Measurements from ENCODE around the gene POLG. TPM values are rescaled to one million over a fixed set of nuclear protein-coding genes. Genes with fewer than 3 reads are reported as not detected.

The POLG gene
- total and polyA plus RNA-seq, 2 of the 13 experiments (the other 11 are each of a cell fraction or from before 2014, with no cell fraction given): 26.6 to 35.5 TPM

DNA sequence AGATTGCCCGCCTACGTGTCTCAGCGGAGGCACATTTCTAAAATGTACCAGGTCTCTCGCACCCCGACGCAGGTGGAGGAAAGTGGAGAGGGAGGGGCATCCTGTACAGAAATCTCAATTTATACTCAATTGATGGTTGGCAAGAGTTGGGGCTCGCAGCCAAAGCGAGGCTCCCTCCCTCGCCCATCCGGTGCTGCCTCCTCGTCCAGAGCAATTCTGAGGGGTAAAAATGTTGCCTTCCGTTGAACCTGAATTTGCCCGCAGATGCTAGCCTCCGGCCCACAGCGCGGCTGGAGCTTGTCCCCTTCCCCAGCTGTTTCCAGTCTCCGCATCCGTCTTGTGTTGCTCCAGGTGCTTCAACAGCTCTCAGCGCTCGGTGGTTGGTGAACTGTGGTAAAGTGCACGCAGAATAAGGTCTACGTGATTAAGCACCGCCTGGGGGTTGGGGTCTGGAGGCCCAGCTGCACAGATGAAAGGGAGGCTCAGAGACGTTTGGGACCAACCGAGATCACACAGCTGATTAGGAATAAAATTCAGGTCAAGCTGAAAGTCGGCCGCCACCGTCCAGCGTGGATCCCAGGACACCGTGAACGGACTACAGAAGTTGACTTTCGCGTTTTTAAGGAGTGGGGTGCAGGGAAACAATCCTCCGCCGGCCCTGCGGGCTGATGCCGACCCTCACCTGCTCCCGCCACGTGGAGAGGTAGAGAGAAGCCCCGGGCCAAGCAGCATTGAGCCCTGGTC is 846 bp upstream of the POLG start (continued):
- TF ChIP-seq SKIL (CRISPR knock-in tag; IDR thresholded peaks at IDR 0.05; ENCODE audit: borderline replicate concordance): peak; percentile 56; the same call in 1 of the 2 replicates
- no peak for TF ChIP-seq TCF7 (IDR thresholded peaks at IDR 0.05; ENCODE audit: low read depth)
- peak; percentile 11; the same call in 1 of the 2 replicates for TF ChIP-seq KLF6 (CRISPR knock-in tag; IDR thresholded peaks at IDR 0.05)
- TF ChIP-seq GFI1 (CRISPR knock-in tag; IDR thresholded peaks at IDR 0.05; ENCODE audit: borderline replicate concordance): 0 out of 2 replicates have a peak, but pooled peaks have one; percentile 1
- TF ChIP-seq, protein P1, sequence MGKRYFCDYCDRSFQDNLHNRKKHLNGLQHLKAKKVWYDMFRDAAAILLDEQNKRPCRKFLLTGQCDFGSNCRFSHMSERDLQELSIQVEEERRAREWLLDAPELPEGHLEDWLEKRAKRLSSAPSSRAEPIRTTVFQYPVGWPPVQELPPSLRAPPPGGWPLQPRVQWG (CRISPR knock-in tag; IDR thresholded peaks at IDR 0.05; ENCODE audit: borderline replicate concordance, low read depth): no peak
- TF ChIP-seq ZC3H13 (CRISPR knock-in tag; IDR thresholded peaks at IDR 0.05): peak; percentile 4; the same call in 1 of the 2 replicates
- peak; percentile 46; the same call in 1 of the 2 replicates for TF ChIP-seq ZIK1 (CRISPR knock-in tag; IDR thresholded peaks at IDR 0.05; ENCODE audit: borderline replicate concordance, low read depth)
- TF ChIP-seq, protein P2, sequence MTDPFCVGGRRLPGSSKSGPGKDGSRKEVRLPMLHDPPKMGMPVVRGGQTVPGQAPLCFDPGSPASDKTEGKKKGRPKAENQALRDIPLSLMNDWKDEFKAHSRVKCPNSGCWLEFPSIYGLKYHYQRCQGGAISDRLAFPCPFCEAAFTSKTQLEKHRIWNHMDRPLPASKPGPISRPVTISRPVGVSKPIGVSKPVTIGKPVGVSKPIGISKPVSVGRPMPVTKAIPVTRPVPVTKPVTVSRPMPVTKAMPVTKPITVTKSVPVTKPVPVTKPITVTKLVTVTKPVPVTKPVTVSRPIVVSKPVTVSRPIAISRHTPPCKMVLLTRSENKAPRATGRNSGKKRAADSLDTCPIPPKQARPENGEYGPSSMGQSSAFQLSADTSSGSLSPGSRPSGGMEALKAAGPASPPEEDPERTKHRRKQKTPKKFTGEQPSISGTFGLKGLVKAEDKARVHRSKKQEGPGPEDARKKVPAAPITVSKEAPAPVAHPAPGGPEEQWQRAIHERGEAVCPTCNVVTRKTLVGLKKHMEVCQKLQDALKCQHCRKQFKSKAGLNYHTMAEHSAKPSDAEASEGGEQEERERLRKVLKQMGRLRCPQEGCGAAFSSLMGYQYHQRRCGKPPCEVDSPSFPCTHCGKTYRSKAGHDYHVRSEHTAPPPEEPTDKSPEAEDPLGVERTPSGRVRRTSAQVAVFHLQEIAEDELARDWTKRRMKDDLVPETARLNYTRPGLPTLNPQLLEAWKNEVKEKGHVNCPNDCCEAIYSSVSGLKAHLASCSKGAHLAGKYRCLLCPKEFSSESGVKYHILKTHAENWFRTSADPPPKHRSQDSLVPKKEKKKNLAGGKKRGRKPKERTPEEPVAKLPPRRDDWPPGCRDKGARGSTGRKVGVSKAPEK (CRISPR knock-in tag; IDR thresholded peaks at IDR 0.05; ENCODE audit: borderline replicate concordance): 0 out of 2 replicates have a peak, but pooled peaks have one; percentile 22
- 0 out of 2 replicates have a peak, but pooled peaks have one; percentile 16 for TF ChIP-seq ZNF101 (CRISPR knock-in tag; IDR thresholded peaks at IDR 0.05; ENCODE audit: borderline replicate concordance, low read depth)
- TF ChIP-seq ZNF782 (CRISPR knock-in tag; IDR thresholded peaks at IDR 0.05; ENCODE audit: borderline replicate concordance): 0 out of 2 replicates have a peak, but pooled peaks have one; percentile 34
- TF ChIP-seq ZNF282 (IDR thresholded peaks at IDR 0.05; ENCODE audit: partially characterized antibody): no peak
- TF ChIP-seq, protein P3, sequence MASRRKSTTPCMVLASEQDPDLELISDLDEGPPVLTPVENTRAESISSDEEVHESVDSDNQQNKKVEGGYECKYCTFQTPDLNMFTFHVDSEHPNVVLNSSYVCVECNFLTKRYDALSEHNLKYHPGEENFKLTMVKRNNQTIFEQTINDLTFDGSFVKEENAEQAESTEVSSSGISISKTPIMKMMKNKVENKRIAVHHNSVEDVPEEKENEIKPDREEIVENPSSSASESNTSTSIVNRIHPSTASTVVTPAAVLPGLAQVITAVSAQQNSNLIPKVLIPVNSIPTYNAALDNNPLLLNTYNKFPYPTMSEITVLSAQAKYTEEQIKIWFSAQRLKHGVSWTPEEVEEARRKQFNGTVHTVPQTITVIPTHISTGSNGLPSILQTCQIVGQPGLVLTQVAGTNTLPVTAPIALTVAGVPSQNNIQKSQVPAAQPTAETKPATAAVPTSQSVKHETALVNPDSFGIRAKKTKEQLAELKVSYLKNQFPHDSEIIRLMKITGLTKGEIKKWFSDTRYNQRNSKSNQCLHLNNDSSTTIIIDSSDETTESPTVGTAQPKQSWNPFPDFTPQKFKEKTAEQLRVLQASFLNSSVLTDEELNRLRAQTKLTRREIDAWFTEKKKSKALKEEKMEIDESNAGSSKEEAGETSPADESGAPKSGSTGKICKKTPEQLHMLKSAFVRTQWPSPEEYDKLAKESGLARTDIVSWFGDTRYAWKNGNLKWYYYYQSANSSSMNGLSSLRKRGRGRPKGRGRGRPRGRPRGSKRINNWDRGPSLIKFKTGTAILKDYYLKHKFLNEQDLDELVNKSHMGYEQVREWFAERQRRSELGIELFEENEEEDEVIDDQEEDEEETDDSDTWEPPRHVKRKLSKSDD (CRISPR knock-in tag; IDR thresholded peaks at IDR 0.05; ENCODE audit: low read depth): no peak
- no peak for TF ChIP-seq MAZ (IDR thresholded peaks at IDR 0.05; ENCODE audit: borderline replicate concordance, low read depth, low read length)
- TF ChIP-seq MAZ (CRISPR knock-in tag; IDR thresholded peaks at IDR 0.05; ENCODE audit: low read depth): peak; percentile 10; the same call in 1 of the 2 replicates
- peak; percentile 76; the same call in 1 of the 2 replicates for TF ChIP-seq ZNF501 (CRISPR knock-in tag; IDR thresholded peaks at IDR 0.05)
- TF ChIP-seq CBX2 (IDR thresholded peaks at IDR 0.05; ENCODE audit: low read depth, low read length): 0 out of 2 replicates have a peak, but pooled peaks have one; percentile 26
- peak; percentile 73; the same call in 1 of the 2 replicates for TF ChIP-seq CBX2 (CRISPR knock-in tag; IDR thresholded peaks at IDR 0.05; ENCODE audit: low read depth)
- no peak for TF ChIP-seq RBM22 (optimal IDR thresholded peaks at IDR 0.05; ENCODE audit: low read length)
- peak; percentile 98 for TF ChIP-seq ZNF768 (CRISPR knock-in tag; IDR thresholded peaks at IDR 0.05)
- no peak for TF ChIP-seq ZNF260 (CRISPR knock-in tag; IDR thresholded peaks at IDR 0.05; ENCODE audit: borderline replicate concordance, low read depth)

All from HepG2 (cell line).